Fibroblast of skin of left quadriceps (primary cell): ENCODE measurements around the gene ULBP3.
"Not testable (repeated sequence)": the region's sequence is repeated elsewhere in the genome, so short reads cannot be mapped to it uniquely, and the experiment has no call there.

ENCODE experiments used
- DNase-seq, 2 experiments: peaks; one replicate each; pipeline ENCODE4 v3.0.0-alpha.2; 2013; ENCODE audit warnings: low read depth in 2 of 2

Gene ULBP3

GRCh38 chr6:150076196-150076893 lies 7.4 kb upstream of the ULBP3 start:
- no peak for DNase-seq

DNA sequence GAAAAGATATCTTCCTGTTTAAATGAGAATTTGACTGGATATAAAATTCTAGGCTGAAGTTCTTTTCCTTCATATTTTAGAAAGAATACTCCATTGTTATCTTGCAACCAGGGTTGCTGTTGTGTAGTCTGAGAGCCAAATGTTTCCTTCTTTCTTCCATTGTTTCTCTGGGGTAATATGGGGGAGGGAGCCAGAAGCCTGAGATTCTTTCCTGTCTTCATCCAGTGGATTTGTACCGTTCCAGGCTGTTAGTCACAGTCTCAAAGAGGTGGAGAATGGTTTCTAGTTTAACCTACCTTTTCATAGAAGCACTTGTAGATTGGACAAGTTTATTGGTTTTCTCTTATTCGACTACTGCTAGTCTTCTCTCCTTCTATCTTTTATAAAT lies 6.1 kb upstream of the ULBP3 start:
- DNase-seq: no peak

GRCh38 chr6:150074396-150075033 lies 5.6 kb upstream of the ULBP3 start:
- DNase-seq: not testable (repeated sequence)

DNA sequence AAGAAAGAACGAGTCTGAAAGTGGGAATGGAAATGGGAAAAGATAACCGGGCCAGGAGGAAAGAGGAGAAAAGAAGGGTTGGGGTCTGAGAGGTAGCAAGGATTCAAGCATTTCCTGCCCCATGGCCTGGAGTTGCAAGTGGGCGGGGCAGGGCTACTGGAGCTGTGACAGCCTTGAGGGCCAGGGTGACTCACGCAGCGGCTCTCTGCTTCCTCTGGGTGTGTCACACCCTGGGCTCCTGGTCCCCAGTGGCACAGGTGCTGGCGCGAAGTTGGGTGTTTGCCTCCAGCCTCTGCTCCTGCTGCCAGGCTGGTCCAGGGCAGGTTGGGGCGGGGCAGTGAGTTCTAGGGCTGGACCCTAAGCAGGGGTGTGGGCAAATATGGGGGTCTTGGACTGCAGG lies 3.3 kb upstream of the ULBP3 start:
- DNase-seq: no peak

DNA sequence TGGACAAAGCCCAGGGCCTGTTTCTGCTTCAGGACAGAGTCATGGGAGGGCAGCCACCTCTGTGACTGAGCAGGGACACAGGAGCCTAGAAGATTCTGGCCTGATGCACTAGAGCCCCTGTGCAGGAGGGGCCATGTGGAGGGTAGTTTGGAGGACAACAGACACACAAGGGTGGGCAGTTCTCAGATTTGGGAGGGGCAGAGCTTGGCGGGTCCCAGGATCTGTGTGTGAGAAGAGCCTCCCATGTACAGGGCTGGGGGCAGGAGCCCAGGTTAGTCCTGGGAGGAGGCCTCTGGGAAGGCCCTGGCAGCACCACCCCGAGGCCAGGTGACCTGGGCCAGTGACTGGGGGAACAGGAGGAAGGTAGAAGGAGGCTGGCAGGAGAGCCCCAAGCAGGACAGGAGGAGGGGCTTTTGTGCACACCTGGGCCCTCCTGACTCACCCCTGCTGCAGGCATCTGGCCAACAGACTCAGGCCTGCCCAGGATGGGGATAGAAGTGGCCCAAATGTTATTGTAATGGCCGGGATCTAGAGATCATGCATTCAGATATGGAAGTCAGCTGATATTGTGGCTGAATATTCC lies 1.4 kb upstream of the ULBP3 start:
- no peak for DNase-seq

DNA sequence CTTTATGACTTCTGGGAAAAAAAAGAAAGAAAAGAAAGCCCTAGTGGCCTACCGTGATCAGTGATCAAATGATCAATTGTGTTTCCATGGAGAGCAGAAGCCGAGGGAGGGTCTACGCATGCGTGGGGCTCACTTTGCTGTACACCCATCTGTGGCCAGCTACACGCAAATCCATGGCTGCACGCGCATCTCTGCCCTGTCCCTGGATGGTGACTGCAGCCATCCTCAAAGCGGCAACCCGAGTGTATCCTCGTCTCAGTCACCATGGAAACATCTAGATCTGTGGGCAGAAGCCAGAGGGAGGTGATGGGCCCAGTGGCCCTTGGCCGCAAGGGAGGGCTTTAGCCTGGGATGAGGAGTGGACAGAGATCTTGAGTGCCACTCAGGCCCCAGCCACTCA lies 785 bp upstream of the ULBP3 start:
- no peak for DNase-seq

DNA sequence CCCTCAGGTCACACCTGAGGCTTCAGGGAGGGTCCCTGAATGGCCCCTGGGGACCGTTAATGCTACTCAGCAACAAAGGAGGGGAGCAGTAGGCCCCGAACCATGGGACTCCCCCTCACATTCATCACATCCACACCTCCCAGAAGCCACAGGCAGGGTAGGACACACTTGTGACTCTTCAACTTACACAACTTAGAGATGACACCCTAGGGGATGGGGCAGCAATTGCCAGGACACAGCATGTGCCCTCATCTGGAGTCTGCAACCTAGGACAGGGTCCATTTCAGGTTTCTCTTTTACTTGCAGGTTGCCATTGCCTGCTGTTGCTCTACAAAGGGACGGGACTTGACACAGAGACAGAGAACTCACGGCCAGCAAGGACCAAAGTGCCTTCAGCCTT lies 770 bp downstream of the ULBP3 start:
- DNase-seq: no peak

- no peak for DNase-seq
Observed at GRCh38 chr6:150065083-150065482, 3.8 kb downstream of the ULBP3 start.

DNA sequence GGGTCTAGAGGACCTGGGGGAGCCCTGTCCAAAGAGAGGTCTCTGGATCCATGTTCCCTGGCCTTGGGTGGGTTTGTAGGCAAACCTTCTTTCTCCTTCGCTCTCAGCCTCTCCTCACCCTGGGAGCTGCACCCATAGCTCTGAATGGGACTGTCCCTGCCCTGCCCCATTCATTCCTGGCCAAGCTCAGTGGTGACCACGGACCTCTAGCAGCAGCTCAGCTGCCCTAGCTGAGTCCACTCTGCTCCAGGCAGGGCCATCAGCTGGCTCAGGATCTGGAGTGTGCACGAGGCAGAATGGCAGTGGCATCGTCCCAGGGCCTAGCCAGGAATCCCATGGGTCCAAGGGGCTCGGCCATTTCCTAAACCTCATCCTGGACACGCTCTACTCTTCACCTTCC lies 5.3 kb downstream of the ULBP3 start:
- DNase-seq: no peak

GRCh38 chr6:150059973-150060372 lies 8.9 kb downstream of the ULBP3 start:
- not testable (repeated sequence) for DNase-seq

- no peak for DNase-seq
Observed at GRCh38 chr6:150058986-150059385, 9.9 kb downstream of the ULBP3 start.

GRCh38 chr6:150058231-150058792 lies 10.6 kb downstream of the ULBP3 start:
- DNase-seq: no peak

DNA sequence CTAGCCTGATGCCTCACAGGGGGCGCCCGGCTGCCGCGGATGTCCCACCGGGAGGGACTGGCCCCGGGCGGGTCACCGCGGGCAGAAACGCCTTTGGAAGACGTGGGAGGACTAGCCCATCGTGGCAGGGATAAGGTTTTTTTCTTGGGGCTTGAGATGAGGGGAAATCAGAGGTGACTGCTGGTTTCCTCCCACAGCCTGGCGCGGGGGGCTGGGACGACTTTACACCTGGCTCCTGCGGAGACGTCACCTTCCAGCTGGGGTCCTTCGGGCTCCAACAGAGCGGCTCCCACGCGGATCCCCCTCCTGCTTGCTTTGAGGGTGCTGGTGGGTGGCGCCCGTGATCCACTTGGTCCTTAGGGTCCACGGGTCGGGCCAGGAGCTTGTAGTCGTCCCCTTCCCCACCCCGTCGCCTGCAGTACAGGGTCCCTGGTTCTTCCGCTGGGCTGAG lies 11.4 kb downstream of the ULBP3 start:
- no peak for DNase-seq

GRCh38 chr6:150056916-150057315 lies 12.0 kb downstream of the ULBP3 start:
- no peak for DNase-seq

GRCh38 chr6:150056156-150056555 lies 12.8 kb downstream of the ULBP3 start:
- no peak for DNase-seq

- DNase-seq: no peak
Observed at GRCh38 chr6:150055131-150055530, 13.8 kb downstream of the ULBP3 start.

DNA sequence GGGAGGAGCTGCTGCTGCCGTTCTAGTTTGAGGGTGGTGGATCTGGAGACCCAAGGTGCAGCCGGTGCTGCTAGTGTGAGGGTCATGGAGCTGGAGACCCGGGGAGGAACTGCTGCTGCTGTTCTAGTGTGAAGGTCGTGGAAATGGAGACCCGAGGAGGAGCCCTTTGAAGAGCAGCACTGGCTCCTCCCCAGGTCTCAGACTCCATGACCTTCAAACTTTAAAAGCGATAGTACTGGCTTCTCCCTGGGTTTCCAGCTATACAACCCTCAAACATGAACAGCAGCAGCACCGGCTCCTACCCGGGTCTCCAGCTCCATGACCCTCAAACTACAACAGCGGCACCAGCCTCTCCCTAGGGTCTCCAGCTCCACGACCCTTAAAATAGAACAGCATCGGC lies 15.5 kb downstream of the ULBP3 start:
- no peak for DNase-seq

GRCh38 chr6:150050846-150051245 lies 18.1 kb downstream of the ULBP3 start:
- DNase-seq: no peak

DNA sequence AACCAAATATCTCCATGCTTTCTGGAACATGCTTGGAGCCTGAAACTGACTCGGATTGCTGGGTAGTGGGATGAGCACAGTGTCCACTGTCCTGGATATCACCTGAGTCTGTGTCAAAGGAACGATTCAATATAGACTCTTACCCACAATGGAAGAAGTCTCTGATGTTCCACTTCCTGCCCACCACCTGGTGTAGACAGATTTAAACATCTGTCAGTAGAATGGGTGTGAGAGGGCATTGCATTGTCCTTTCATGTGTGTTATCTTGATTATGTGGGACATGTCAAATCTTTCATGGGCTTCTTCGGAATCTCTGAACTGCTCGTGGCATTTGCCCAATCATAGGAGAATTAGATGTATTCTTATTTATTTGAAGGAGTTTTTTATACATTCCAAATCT lies 20.8 kb downstream of the ULBP3 start:
- no peak for DNase-seq

DNA sequence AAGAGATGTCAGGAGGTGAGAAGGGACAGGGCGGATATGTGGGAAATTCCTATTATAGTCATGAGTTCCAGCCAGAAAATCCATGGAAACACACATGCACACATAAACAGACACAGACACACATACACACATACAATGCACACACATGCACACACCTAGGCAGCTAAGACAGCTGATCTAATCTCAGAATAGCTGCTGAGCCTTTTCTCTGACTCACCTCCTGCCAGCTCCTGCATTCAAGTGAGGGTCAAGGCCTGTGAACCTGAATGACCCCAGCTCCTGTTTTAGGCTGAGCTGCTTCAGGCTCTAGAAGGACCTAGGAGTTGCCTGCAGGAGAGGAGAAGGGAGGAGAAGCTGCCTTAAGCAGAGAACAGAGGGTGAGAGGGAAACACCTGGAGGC lies 22.0 kb downstream of the ULBP3 start:
- DNase-seq: no peak

DNA sequence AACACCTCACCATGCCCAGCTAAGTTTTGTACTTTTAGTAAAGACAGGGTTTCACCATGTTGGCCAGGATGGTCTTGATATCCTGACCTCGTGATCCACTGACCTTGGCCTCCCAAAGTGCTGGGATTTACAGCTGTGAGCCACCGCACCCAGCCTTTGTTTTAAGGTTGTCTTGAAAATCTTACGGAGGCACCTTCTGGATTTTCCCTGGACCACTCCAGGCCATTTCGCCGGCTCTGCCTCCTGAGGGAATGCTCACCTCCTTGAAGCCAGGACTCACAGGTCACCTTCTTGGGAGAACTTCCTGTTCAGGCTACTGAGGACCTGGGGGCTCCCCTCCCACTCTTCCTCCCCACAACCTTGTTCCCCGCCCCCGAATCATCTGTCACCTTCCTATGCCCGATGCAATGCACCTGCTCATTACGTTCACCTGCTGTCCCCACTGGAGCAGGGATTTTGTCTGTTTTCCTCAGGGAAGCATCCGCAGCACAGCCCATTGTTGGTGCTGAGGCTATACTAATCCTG lies 24.2 kb downstream of the ULBP3 start:
- DNase-seq: no peak

- DNase-seq: no peak
Observed at GRCh38 chr6:150043501-150044412, 25.2 kb downstream of the ULBP3 start.
